Stomach (tissue), 9 donors: ENCODE measurements around the gene NT5DC4. TPM values are rescaled to one million over a fixed set of nuclear protein-coding genes. Genes with fewer than 3 reads are reported as not detected.

Experiments
- DNase-seq, 2 donors: peaks; one replicate each; pipeline versions ENCODE4 v3.0.0 to v3.0.0-alpha.2; 2013 to 2019
- H3K27ac ChIP-seq, 5 donors: fragments of 200-600 bp in 4 of 5; sonication (generic) in 4 of 5; one replicate each; pipeline ENCODE4 v1.5.1; 2013 to 2019; ENCODE audit warnings: mild to moderate bottlenecking in 1 of 5, moderate library complexity in 1 of 5
- H3K27me3 ChIP-seq, 3 donors: fragments of 200-600 bp; sonication (generic); one replicate each; pipeline ENCODE4 v1.5.1; 2017 to 2019; ENCODE audit warnings: mixed run types in 1 of 3
- H3K36me3 ChIP-seq, 4 donors: fragments of 200-600 bp; sonication (generic); 1 replicate in 3 of 4; 2 replicates in 1 of 4; pipeline ENCODE4 v1.5.1; 2016 to 2019
- H3K4me1 ChIP-seq, 4 donors: fragments of 200-600 bp; sonication (generic); one replicate each; pipeline ENCODE4 v1.5.1; 2016 to 2019
- H3K4me3 ChIP-seq, 4 donors: fragments of 200-600 bp; sonication (generic) in 3 of 4; one replicate each; pipeline ENCODE4 v1.5.1; 2016 to 2019; ENCODE audit warnings: mild to moderate bottlenecking in 1 of 4
- H3K9me3 ChIP-seq, 4 donors: fragments of 200-600 bp; sonication (generic); one replicate each; pipeline ENCODE4 v1.5.1; 2016 to 2019
- EP300 ChIP-seq: sonication (generic); formaldehyde crosslinking; IDR thresholded peaks from one replicate; pipeline ENCODE4 v1.6.1; 2017; ENCODE audit warnings: antibody characterized with exemption
- POLR2A ChIP-seq, 4 donors: fragments of 450-650 bp; IDR thresholded peaks; one replicate each; pipeline ENCODE4 v1.6.1; 2016; ENCODE audit warnings: antibody characterized with exemption in 4 of 4, control low read depth in 2 of 4, mild to moderate bottlenecking in 1 of 4, moderate library complexity in 1 of 4
- POLR2AphosphoS5 ChIP-seq, 3 donors: sonication (generic); formaldehyde crosslinking; IDR thresholded peaks; one replicate each; pipeline ENCODE4 v1.6.1; 2016; ENCODE audit warnings: antibody characterized with exemption in 3 of 3
- WGBS, 5 donors: extraction: QIAGEN DNeasy Blood & Tissue Kit in 3 of 5; methylation state at CpG; one replicate each; pipeline versions ENCODE4 v1.1.5 to v1.1.7; 2013 to 2018; 5-methylcytosine and 5-hydroxymethylcytosine counted together
- intact Hi-C: fragments of 100-400 bp; cut with DNase I; formaldehyde crosslinking; loops from one replicate; pipeline ENCODE4 v1.15.1; 2023; ENCODE audit warnings: low total_unique reads
- polyA plus RNA-seq, 3 donors: library from polyadenylated mRNA; stranded (reverse); fragments of 200-250 nt; gene quantifications; one replicate each; pipeline ENCODE4 v1.2.3, GENCODE V29; 2013
- total RNA-seq, 5 donors: library from RNA; depleted of rRNA; stranded (reverse); fragments of >200 nt; gene quantifications; one replicate each; pipeline versions ENCODE4 v1.1.0 to v1.2.3, GENCODE V29; 2014 to 2016
- TF ChIP-seq, protein P1 (sequence below), 7 experiments: fragments of 450-650 bp in 4 of 7; fragments of 200-600 bp in 3 of 7; sonication (generic) in 3 of 7; IDR thresholded peaks; one replicate each; pipeline ENCODE4 v1.5.1; 2016 to 2019; ENCODE audit warnings: antibody characterized with exemption in 7 of 7, control low read depth in 2 of 7, mild to moderate bottlenecking in 1 of 7
- donor health status: healthy with polysubstance abuse.
- donor health status: Bipolar disorder and iron deficiency.
- donor health status: healthy.

The NT5DC4 gene
- total and polyA plus RNA-seq, 8 donors = not detected

- Histone ChIP-seq H3K4me1 (peaks cover 0 to 7% (median 3%) of the 10 kb centered on the region in 4 donors), H3K4me3 (no peak overlapping the region), H3K27me3 (no peaks in the 10 kb centered on the region), H3K9me3 (no peaks in the 10 kb centered on the region), H3K36me3 (no peaks in the 10 kb centered on the region), H3K27ac (no peak overlapping the region)
- WGBS, 5 donors = 82 to 89% (median 85%) methylated on average over 19 to 23 of the region's 23 CpGs
- intact Hi-C loops = loop anchor here (5.0 kb wide), 1 partner anchor 120 kb away; no protein-coding TSS in a partner anchor
- DNase-seq = no peak
- TF ChIP-seq, protein P1, sequence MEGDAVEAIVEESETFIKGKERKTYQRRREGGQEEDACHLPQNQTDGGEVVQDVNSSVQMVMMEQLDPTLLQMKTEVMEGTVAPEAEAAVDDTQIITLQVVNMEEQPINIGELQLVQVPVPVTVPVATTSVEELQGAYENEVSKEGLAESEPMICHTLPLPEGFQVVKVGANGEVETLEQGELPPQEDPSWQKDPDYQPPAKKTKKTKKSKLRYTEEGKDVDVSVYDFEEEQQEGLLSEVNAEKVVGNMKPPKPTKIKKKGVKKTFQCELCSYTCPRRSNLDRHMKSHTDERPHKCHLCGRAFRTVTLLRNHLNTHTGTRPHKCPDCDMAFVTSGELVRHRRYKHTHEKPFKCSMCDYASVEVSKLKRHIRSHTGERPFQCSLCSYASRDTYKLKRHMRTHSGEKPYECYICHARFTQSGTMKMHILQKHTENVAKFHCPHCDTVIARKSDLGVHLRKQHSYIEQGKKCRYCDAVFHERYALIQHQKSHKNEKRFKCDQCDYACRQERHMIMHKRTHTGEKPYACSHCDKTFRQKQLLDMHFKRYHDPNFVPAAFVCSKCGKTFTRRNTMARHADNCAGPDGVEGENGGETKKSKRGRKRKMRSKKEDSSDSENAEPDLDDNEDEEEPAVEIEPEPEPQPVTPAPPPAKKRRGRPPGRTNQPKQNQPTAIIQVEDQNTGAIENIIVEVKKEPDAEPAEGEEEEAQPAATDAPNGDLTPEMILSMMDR (IDR thresholded peaks at IDR 0.05) = no peak
- no peak for TF ChIP-seq EP300
- TF ChIP-seq POLR2A (IDR thresholded peaks at IDR 0.05) = no peak
Measured at GRCh38 chr2:112721819-112722522, 1.2 kb downstream of the NT5DC4 start.

DNA sequence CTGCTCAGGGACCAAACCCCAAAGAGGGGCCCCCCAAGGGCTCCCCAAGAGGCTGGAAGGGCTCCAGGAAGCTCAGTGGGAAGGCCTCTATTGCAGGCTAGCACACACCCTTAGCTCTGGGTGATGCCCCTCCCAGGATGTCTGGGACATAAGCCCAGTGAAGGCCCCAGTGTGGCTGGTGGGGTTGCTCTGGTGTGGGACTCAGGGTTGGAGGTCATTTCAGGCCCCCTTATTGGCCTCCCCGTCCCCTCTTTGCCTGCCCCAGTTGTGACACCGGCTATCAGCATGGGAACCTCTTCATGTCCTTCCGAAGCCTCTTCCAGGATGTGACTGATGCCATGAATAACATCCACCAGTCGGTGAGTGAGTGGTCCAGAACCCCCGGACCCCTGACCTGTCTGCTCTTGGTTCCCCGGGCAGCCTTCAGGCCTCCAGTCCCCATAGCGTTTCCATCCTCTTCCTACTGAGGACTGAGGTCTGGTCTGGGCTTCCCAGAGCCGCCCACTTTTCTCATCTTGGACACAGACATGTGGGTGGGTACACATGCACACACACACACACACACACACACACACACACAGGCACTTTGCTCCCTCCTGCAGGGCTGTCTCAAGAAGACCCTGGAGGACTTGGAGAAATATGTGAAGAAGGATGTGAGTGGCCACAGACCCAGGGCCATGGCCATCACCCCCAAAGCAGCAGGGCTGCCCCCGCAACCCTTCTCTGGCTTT is 2.2 kb downstream of the NT5DC4 start:
- no peaks in the 10 kb centered on the region for H3K36me3 ChIP-seq
- DNase-seq = no peak
- peaks cover 0 to 9% (median 4%) of the 10 kb centered on the region in 4 donors for H3K4me1 ChIP-seq
- no peak overlapping the region for H3K27ac ChIP-seq
- TF ChIP-seq, protein P1 (IDR thresholded peaks at IDR 0.05) = no peak
- 83 to 93% (median 93%) methylated on average over 8 to 9 of the region's 9 CpGs for WGBS, 5 donors
- H3K27me3 ChIP-seq = no peaks in the 10 kb centered on the region
- intact Hi-C loops = loop anchor here (5.0 kb wide), 1 partner anchor 121 kb away; no protein-coding TSS in a partner anchor
- H3K4me3 ChIP-seq = no peak overlapping the region
- no peaks in the 10 kb centered on the region for H3K9me3 ChIP-seq

- Histone ChIP-seq H3K27me3 (no peaks in the 10 kb centered on the region), H3K27ac (no peak overlapping the region), H3K4me1 (peaks cover 0 to 9% (median 4%) of the 10 kb centered on the region in 4 donors), H3K36me3 (no peaks in the 10 kb centered on the region), H3K9me3 (no peaks in the 10 kb centered on the region), H3K4me3 (no peak overlapping the region)
- WGBS, 5 donors = 83 to 96% (median 90%) methylated on average over 4 to 6 of the region's 6 CpGs
- DNase-seq = no peak
- TF ChIP-seq, protein P1 (IDR thresholded peaks at IDR 0.05) = no peak
- no peak for TF ChIP-seq EP300
- no peak for TF ChIP-seq POLR2A (IDR thresholded peaks at IDR 0.05)
- no peak for TF ChIP-seq POLR2AphosphoS5 (IDR thresholded peaks at IDR 0.05)
- intact Hi-C loops = loop anchor here (5.0 kb wide), 1 partner anchor 121 kb away; no protein-coding TSS in a partner anchor
Measured at GRCh38 chr2:112723547-112723940, 2.7 kb downstream of the NT5DC4 start.

DNA sequence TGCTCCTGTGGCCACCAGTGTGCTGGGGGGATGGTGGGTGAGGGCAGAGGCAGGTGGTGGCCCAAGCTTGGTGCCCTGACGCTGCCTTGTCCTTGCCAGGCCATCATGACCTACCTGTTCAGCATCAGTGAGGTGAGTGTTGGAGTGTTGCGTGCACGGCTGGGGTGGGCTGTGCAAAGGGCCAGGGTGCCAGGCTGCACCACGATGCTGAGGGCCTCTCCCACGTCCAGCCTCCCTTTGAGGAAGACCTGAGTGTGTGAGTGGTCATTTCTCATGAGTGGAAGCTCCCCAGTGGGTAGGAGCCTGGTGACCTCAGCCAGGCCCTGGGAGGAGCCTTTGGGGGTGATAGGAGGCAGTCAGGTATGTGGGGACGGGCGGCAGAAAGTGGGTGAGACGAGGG is 3.2 kb downstream of the NT5DC4 start:
- Histone ChIP-seq H3K4me1 (peaks cover 0 to 9% (median 4%) of the 10 kb centered on the region in 4 donors), H3K4me3 (no peak overlapping the region), H3K9me3 (no peaks in the 10 kb centered on the region), H3K27ac (no peak overlapping the region), H3K36me3 (no peaks in the 10 kb centered on the region), H3K27me3 (no peaks in the 10 kb centered on the region)
- intact Hi-C loops = loop anchor here (5.0 kb wide), 1 partner anchor 122 kb away; no protein-coding TSS in a partner anchor
- 90 to 96% (median 94%) methylated on average over 8 of the region's 8 CpGs for WGBS, 5 donors
- DNase-seq = no peak
- TF ChIP-seq, protein P1 (IDR thresholded peaks at IDR 0.05) = no peak
- TF ChIP-seq POLR2AphosphoS5 (IDR thresholded peaks at IDR 0.05) (no peak), EP300 (no peak), POLR2A (IDR thresholded peaks at IDR 0.05) (no peak)
